GM23248 (cell line): ENCODE results near the gene TMEM236.

Experiments used
- EZH2 ChIP-seq: fragments of 200-600 bp; sonication (generic); IDR thresholded peaks from 2 replicates; pipeline ENCODE4 v1.6.1; 2018; ENCODE audit warnings: antibody characterized with exemption, mild to moderate bottlenecking; ENCODE audit not compliant: insufficient read depth, poor library complexity, severe bottlenecking
- EZH2phosphoT487 ChIP-seq: fragments of 200-600 bp; sonication (generic); IDR thresholded peaks from 2 replicates; pipeline ENCODE4 v1.6.1; 2018; ENCODE audit warnings: antibody characterized with exemption, moderate library complexity, mild to moderate bottlenecking, low read depth; ENCODE audit not compliant: insufficient read depth

DNA sequence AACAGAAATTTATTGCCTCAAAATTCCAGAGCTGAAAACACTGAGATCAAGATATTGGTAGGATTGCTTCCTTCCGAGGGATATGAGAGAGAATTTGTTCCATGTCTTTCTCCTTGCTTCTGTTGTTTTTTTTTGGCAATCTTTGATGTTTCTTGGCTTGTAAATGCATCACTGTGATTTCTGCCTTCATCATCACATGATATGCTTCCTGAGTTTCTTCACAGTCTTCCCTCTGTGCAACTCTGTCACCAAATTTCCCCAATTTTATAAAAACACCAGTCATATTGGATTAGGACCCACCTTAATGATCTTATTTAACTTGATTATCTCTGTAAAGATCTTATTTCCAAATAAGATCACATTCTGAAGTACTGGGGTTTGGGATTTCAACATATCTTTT lies 14.7 kb downstream of the TMEM236 start:
- no peak for TF ChIP-seq EZH2
- no peak for TF ChIP-seq EZH2phosphoT487
